Stimulated activated CD8-positive, alpha-beta memory T cell treated with anti-CD3 and anti-CD28 coated beads, Interleukin-15, amount 100 ng/mL, for 24 hours (primary cell): ENCODE measurements around the gene CDH4.

ENCODE experiments used
- DNase-seq: peaks from one replicate; pipeline ENCODE4 v3.0.0-alpha.2; 2020; ENCODE audit warnings: low read depth

Gene CDH4

DNA sequence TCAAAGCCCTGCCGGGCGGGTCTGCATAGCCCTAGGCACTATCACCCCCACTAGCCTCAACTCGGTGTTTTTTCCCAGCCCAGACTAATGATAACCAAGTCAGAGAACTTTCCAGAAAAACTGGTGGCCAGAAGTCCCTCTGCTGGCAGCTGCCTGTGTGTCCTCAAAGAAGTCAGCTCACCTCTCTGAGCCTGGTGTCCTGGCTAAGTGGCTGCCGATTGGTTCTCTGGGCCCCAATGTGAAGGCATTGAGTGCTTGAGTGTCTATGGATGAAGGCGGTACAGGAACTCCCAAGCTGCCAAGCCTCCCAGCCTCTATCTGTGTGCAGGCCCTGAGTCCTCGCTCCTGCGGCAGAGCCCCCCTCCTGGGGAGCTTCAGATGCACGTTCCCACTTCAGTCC is 458.0 kb downstream of the CDH4 start:
- no peak for DNase-seq

- DNase-seq = no peak
Observed at GRCh38 chr20:61712688-61713087, 460.6 kb downstream of the CDH4 start.

- no peak for DNase-seq
Observed at GRCh38 chr20:61718361-61719005, 466.4 kb downstream of the CDH4 start.

- no peak for DNase-seq
Observed at GRCh38 chr20:61719691-61720347, 467.8 kb downstream of the CDH4 start.

- no peak for DNase-seq
Observed at GRCh38 chr20:61720348-61720696, 468.3 kb downstream of the CDH4 start.

DNA sequence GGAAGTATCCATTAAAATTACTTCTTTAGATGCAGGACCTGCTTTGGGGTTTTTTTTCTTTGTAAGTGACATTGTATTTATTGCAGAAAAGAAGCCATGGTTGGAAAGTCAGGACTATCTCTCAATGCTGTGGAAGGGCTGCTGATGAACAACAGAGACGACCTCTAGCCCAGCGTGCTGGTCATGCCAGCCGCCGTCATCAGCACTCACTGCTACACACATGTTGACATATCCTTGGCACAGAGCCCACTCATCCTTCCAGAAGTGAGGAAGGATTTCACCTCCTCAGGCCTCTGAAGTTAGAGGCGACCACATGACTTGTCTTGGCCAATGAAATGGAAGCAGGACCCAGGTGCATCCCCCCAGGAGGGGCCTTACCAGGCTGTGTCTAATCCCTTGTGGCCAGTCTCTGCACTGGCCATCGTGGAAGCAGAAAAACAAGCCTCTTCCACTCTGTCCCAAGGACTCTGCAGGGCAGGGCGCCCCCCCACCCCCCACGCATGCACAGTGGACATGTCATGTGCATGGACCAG is 470.2 kb downstream of the CDH4 start:
- no peak for DNase-seq

GRCh38 chr20:61723529-61724257 is 471.6 kb downstream of the CDH4 start:
- no peak for DNase-seq

DNA sequence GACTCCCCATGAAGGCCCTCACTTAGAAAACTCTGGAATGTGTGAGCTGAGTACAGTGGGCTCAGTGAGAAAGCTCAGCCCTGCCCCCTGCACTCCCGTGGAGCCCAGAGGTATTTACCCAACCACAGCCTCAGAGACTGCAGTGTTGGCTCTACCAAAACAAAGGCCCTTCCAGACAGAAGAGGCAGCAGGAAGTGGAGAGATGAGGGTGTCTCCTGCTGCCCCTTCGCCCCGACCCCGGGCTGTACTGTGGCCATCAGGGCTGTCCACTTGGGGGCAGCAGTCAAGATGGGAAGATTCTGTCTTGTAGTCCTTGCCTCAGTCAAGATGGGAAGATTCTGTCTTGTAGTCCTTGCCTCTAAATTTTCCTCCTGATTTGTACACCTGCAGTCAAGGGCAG is 472.3 kb downstream of the CDH4 start:
- DNase-seq = no peak

GRCh38 chr20:61725145-61725544 is 473.1 kb downstream of the CDH4 start:
- DNase-seq = no peak

- no peak for DNase-seq
Observed at GRCh38 chr20:61725966-61726365, 473.9 kb downstream of the CDH4 start.

- no peak for DNase-seq
Observed at GRCh38 chr20:61726979-61727378, 474.9 kb downstream of the CDH4 start.

- DNase-seq = no peak
Observed at GRCh38 chr20:61727761-61728160, 475.7 kb downstream of the CDH4 start.

- no peak for DNase-seq
Observed at GRCh38 chr20:61728326-61728725, 476.3 kb downstream of the CDH4 start.

- DNase-seq = no peak
Observed at GRCh38 chr20:61728786-61729770, 477.0 kb downstream of the CDH4 start.

GRCh38 chr20:61730631-61731362 is 478.7 kb downstream of the CDH4 start:
- no peak for DNase-seq

- DNase-seq = no peak
Observed at GRCh38 chr20:61731363-61732181, 479.5 kb downstream of the CDH4 start.

DNA sequence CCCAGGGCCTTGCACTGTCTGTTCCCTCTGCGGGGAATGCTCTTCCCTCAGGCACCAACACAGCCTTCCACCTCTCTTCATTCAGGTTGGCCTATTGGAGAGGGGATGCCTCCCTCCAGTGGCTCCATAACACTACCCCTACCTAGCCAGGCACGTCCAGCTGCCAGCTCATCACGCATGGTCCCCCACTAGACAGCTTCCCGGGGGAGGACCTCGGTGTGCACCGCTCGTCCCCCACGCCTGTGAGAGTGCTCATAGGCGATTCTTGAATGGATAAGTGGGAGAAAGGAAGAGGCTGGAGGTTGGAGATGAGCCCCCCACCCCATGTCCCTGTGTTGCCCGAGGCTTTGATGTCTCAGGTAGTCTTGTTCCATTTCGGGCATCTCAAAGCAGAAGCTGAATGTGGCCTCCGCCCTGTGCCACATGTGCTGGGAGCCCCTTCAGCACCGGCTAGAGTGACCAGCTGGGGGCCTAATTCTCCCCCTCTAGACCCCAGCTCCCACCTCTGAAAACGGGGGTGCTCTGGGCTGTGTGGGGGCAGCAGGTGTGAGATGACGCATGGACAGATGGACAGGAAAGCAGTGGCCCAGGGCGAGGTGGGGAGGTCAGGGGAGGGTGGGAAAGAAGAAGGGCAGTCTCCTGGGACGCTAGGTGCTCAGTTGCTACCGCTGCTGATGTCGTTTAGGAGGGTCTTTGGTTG is 480.6 kb downstream of the CDH4 start:
- DNase-seq = no peak

- DNase-seq = no peak
Observed at GRCh38 chr20:61733216-61733615, 481.2 kb downstream of the CDH4 start.

- no peak for DNase-seq
Observed at GRCh38 chr20:61733891-61734732, 482.1 kb downstream of the CDH4 start.
